ENCODE results near the gene ZNF516.

The ZNF516 gene

GRCh38 chr18:76506974-76507764 lies 12.1 kb upstream of the ZNF516 start:
- no peak for DNase-seq (ENCODE audit: low spot score)

GRCh38 chr18:76506395-76506794 lies 11.4 kb upstream of the ZNF516 start:
- DNase-seq (ENCODE audit: low spot score), result no peak

GRCh38 chr18:76505614-76506013 lies 10.6 kb upstream of the ZNF516 start:
- DNase-seq (ENCODE audit: low spot score), result no peak

GRCh38 chr18:76504749-76505148 lies 9.7 kb upstream of the ZNF516 start:
- no peak for DNase-seq (ENCODE audit: low spot score)

GRCh38 chr18:76503649-76504386 lies 8.8 kb upstream of the ZNF516 start:
- DNase-seq (ENCODE audit: low spot score), result no peak

- DNase-seq (ENCODE audit: low spot score), result no peak
Measured at GRCh38 chr18:76502551-76502950, 7.5 kb upstream of the ZNF516 start.

GRCh38 chr18:76499637-76500340 lies 4.7 kb upstream of the ZNF516 start:
- no peak for DNase-seq (ENCODE audit: low spot score)

GRCh38 chr18:76499021-76499420 lies 4.0 kb upstream of the ZNF516 start:
- DNase-seq (ENCODE audit: low spot score), result no peak

- no peak for DNase-seq (ENCODE audit: low spot score)
Measured at GRCh38 chr18:76498064-76498463, 3.0 kb upstream of the ZNF516 start.

GRCh38 chr18:76497021-76497420 lies 2.0 kb upstream of the ZNF516 start:
- no peak for DNase-seq (ENCODE audit: low spot score)

- peak; percentile 83 for DNase-seq (ENCODE audit: low spot score)
Measured at GRCh38 chr18:76496194-76496890, 1.3 kb upstream of the ZNF516 start.

GRCh38 chr18:76495435-76496193 lies 572 bp upstream of the ZNF516 start:
- peak; percentile 81 for DNase-seq (ENCODE audit: low spot score)

GRCh38 chr18:76494231-76495005 lies 624 bp downstream of the ZNF516 start:
- DNase-seq (ENCODE audit: low spot score), result peak; percentile 71

GRCh38 chr18:76493213-76494161 lies 1.6 kb downstream of the ZNF516 start:
- no peak for DNase-seq (ENCODE audit: low spot score)

GRCh38 chr18:76492669-76493212 lies 2.3 kb downstream of the ZNF516 start:
- DNase-seq (ENCODE audit: low spot score), result peak; percentile 99

- DNase-seq (ENCODE audit: low spot score), result peak; percentile 74
Measured at GRCh38 chr18:76491776-76492668, 3.0 kb downstream of the ZNF516 start.

GRCh38 chr18:76491473-76491775 lies 3.6 kb downstream of the ZNF516 start:
- peak; percentile 84 for DNase-seq (ENCODE audit: low spot score)
